Islet of Langerhans (tissue), 1 donor: ENCODE results near the gene LARP4B.

Experiments used
- FAIRE-seq: peaks from one replicate; lab custom pipeline; 2011; peaks lifted over from hg19 to GRCh38; lab: Jason Lieb, UNC

LARP4B gene

GRCh38 chr10:824497-824896 is 107.0 kb downstream of the LARP4B start:
- FAIRE-seq, result no peak

- FAIRE-seq, result no peak
Observed at GRCh38 chr10:822661-823367, 108.7 kb downstream of the LARP4B start.

GRCh38 chr10:822197-822596 is 109.3 kb downstream of the LARP4B start:
- no peak for FAIRE-seq

GRCh38 chr10:821322-821721 is 110.2 kb downstream of the LARP4B start:
- FAIRE-seq, result no peak

GRCh38 chr10:819816-820215 is 111.7 kb downstream of the LARP4B start:
- FAIRE-seq, result no peak

- no peak for FAIRE-seq
Observed at GRCh38 chr10:819326-819725, 112.2 kb downstream of the LARP4B start.

GRCh38 chr10:818526-819220 is 112.8 kb downstream of the LARP4B start:
- no peak for FAIRE-seq

GRCh38 chr10:818010-818409 is 113.5 kb downstream of the LARP4B start:
- FAIRE-seq, result no peak

- no peak for FAIRE-seq
Observed at GRCh38 chr10:817371-817770, 114.1 kb downstream of the LARP4B start.

- FAIRE-seq, result no peak
Observed at GRCh38 chr10:816958-817357, 114.5 kb downstream of the LARP4B start.

- FAIRE-seq, result no peak
Observed at GRCh38 chr10:816091-816477, 115.4 kb downstream of the LARP4B start.

GRCh38 chr10:815338-816090 is 116.0 kb downstream of the LARP4B start:
- FAIRE-seq, result no peak

- no peak for FAIRE-seq
Observed at GRCh38 chr10:814536-815302, 116.8 kb downstream of the LARP4B start.

GRCh38 chr10:813286-813685 is 118.2 kb downstream of the LARP4B start:
- FAIRE-seq, result no peak

- no peak for FAIRE-seq
Observed at GRCh38 chr10:812787-813186, 118.7 kb downstream of the LARP4B start.

- FAIRE-seq, result no peak
Observed at GRCh38 chr10:811379-812175, 119.9 kb downstream of the LARP4B start.

- FAIRE-seq, result no peak
Observed at GRCh38 chr10:810351-810846, 121.1 kb downstream of the LARP4B start.

GRCh38 chr10:809671-810350 is 121.7 kb downstream of the LARP4B start:
- FAIRE-seq, result no peak

- FAIRE-seq, result no peak
Observed at GRCh38 chr10:807958-808353, 123.5 kb downstream of the LARP4B start.

GRCh38 chr10:807163-807957 is 124.1 kb downstream of the LARP4B start:
- no peak for FAIRE-seq
